GM12865 (cell line): ENCODE measurements around the gene PPP6R1.

Source experiments
- DNase-seq: peaks from one replicate; pipeline ENCODE4 v3.0.0; 2010; ENCODE audit warnings: low read depth
- H3K4me3 ChIP-seq: 2 replicates; pipeline ENCODE4 v1.5.1; 2011; ENCODE audit warnings: mild to moderate bottlenecking, low read depth, low read length, control low read depth
- CTCF ChIP-seq: IDR thresholded peaks from 2 replicates; pipeline ENCODE4 v1.5.1; 2011; ENCODE audit warnings: low read length, control low read depth, low read depth, inconsistent platforms; ENCODE audit not compliant: insufficient read depth; ENCODE audit errors: missing control alignments

Gene PPP6R1

GRCh38 chr19:55273978-55274707 is 15.3 kb upstream of the PPP6R1 start:
- TF ChIP-seq CTCF: no peak
- DNase-seq: no peak
- no peak overlapping the region for H3K4me3 ChIP-seq

- TF ChIP-seq CTCF: no peak
- no peak for DNase-seq
Measured at GRCh38 chr19:55272142-55272541, 13.3 kb upstream of the PPP6R1 start.

DNA sequence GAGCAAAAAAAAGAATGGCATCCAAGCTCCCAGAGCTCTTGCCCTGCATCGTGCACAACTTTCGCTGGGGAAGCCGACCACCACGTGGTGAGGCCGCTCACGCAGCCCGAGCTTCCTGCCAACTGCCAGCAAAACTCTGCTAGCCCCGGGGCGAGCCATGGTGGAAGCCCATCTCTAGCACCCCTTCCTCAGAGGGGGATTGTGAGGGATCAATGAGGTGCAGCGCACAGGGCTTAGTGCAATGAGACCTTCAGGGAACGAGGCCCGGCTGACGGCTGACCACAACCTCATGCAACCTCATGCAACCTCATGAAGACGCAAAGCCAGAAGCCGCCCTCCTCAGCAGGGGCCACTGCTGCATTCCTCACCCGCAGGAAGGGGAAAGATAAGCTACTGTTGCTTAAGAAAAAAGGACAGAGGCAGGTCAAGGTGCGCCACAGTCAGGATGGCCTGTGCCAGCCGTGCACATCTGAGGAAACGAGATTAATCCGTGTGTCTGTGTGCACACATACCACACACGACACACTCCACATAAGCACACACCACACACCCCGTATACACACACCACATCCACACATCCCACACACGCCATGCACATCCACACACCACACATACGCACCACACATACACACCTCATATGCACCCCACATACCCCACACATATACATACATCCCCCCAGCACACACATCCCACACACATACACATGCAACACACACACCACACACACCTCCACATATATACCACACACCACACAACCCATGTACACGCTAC is 11.5 kb upstream of the PPP6R1 start:
- DNase-seq: no peak
- no peak for TF ChIP-seq CTCF
- H3K4me3 ChIP-seq: no peak overlapping the region

More at GRCh38 chr19:55272142-55272541, 13.3 kb upstream of the PPP6R1 start:
- no peak overlapping the region for H3K4me3 ChIP-seq

DNA sequence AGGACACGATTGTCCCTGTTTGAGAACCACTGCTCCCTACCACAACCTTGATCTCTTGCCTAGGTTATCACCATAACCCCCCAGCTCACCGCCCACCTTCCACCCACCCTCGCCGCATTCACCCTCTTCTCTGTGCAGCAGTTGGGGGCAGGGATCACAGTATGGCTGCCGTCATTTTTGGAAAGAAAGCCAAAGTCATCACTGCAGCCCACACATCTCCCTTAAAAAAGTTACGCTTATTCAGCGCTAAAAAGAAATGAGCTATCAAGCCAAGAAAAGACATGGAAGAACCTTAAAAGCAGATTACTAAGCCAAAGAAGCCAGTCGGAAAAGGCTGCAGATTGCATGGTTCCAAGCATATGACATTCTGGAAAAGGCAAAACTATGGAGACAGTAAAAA is 10.5 kb upstream of the PPP6R1 start:
- no peak for TF ChIP-seq CTCF
- DNase-seq: no peak
- no peak overlapping the region for H3K4me3 ChIP-seq

DNA sequence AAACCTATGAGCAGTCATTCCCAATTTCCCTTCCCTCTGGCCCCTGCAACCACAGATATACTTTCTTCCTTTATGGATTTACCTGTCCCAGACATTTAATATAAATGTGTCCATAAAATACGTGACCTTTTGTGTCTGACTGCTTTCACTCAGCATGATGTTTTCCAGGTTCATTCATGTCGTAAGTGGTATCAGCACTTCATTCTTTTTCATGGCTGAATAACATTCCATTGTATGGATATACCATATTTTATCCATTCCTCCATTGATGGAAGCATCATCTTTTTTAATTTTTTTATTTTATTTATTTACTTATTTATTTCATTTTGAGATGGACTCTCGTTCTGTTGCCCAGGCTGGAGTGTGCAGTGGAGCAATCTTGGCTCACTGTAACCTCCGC is 8.0 kb upstream of the PPP6R1 start:
- H3K4me3 ChIP-seq: no peak overlapping the region
- DNase-seq: no peak
- TF ChIP-seq CTCF: no peak

DNA sequence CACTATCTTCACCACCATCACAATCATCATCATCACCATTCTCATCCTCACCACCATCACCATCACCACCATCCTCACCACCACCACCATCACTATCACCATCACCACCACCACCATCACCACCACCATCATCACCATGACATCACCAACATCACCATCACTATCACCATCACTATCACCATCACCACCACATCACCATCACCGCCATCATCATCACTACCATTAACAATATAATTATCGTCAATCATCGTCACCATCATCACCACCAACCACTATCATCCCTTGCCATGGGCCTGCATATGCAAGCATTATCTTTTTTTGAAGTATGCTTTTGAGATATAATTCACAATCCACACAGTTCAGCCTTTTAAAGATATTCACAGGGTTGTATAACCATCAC is 7.6 kb upstream of the PPP6R1 start:
- DNase-seq: no peak
- no peak overlapping the region for H3K4me3 ChIP-seq
- TF ChIP-seq CTCF: no peak
